Right lobe of liver (tissue), 6 donors: ENCODE measurements around the gene RRP8. TPM values are rescaled to one million over a fixed set of nuclear protein-coding genes. Genes with fewer than 3 reads are reported as not detected.
A peak's percentile ranks its signal among the peaks of the same experiment; 100 is the strongest.

ENCODE experiments used
- ATAC-seq, 4 donors: fragments of 200-7000 bp; cut with Tn5 transposase; one replicate each; pipeline ENCODE4 v1.9.1; 2020; ENCODE audit warnings: mild to moderate bottlenecking in 4 of 4, moderate library complexity in 4 of 4
- DNase-seq, 3 donors: peaks; one replicate each; pipeline ENCODE4 v3.0.0-alpha.2; 2020
- H3K27ac ChIP-seq, 3 donors: fragments of 200-600 bp; one replicate each; pipeline ENCODE4 v1.8.0; 2022
- H3K27me3 ChIP-seq, 2 donors: fragments of 200-600 bp; one replicate each; pipeline ENCODE4 v1.8.0; 2022
- H3K36me3 ChIP-seq, 4 donors: fragments of 200-600 bp; sonication (generic) in 1 of 4; one replicate each; pipeline versions ENCODE4 v1.5.1 to v1.8.0; 2017 to 2022; ENCODE audit warnings: control low read depth in 1 of 4
- H3K4me1 ChIP-seq, 4 donors: fragments of 200-600 bp; sonication (generic) in 1 of 4; one replicate each; pipeline versions ENCODE4 v1.5.1 to v1.8.0; 2017 to 2022; ENCODE audit warnings: control low read depth in 1 of 4
- H3K4me3 ChIP-seq, 3 donors: fragments of 200-600 bp; one replicate each; pipeline ENCODE4 v1.8.0; 2022
- H3K9me3 ChIP-seq, 4 donors: fragments of 200-600 bp; sonication (generic) in 1 of 4; one replicate each; pipeline versions ENCODE4 v1.5.1 to v1.8.0; 2017 to 2022; ENCODE audit warnings: control low read depth in 1 of 4
- POLR2A ChIP-seq: fragments of 450-650 bp; IDR thresholded peaks from one replicate; pipeline ENCODE4 v1.6.1; 2017; ENCODE audit warnings: antibody characterized with exemption, mild to moderate bottlenecking
- WGBS: methylation state at CpG from one replicate; pipeline ENCODE4 v1.1.6; 2018; ENCODE audit warnings: low coverage, low lambda C conversion rate; ENCODE audit not compliant: insufficient coverage; ENCODE audit errors: missing lambda C conversion rate; 5-methylcytosine and 5-hydroxymethylcytosine counted together
- intact Hi-C, 2 donors: fragments of 100-400 bp; cut with DNase I; formaldehyde crosslinking; loops; one replicate each; pipeline versions ENCODE4 v1.11.2 to v1.14.1; 2022
- total RNA-seq, 6 experiments: library from RNA; depleted of rRNA in 2 of 6; stranded (reverse); fragments of >200 nt in 2 of 6; fragmentation: NEBNext Ultra II Directional in 3 of 6; extraction: Animal tissue kit (Norgen Biotek cat#: 25700) in 3 of 6; gene quantifications; one replicate each; pipeline versions ENCODE4 v1.1.0 to v1.2.4, GENCODE V29; 2016 to 2023
- TF ChIP-seq, protein P1 (sequence below), 4 donors: fragments of 200-600 bp in 3 of 4; fragments of 450-650 bp in 1 of 4; IDR thresholded peaks; one replicate each; pipeline versions ENCODE4 v1.5.1 to v1.8.0; 2016 to 2022; ENCODE audit warnings: antibody characterized with exemption in 4 of 4, mild to moderate bottlenecking in 2 of 4
- donor health status: DM: no; HTN: yes; CAD: no.
- donor health status: DM: no; HTN: no; CAD: no.
- donor health status: DM: no; HTN: no; CAD: no.
- donor health status: DM: no; HTN: yes; CAD: no.
- donor health status: DM: no; HTN: yes; CAD: no.

RRP8 gene
- total RNA-seq, 6 experiments from 2014 or later = 11.3 to 17.1 (median 14.2) TPM

DNA sequence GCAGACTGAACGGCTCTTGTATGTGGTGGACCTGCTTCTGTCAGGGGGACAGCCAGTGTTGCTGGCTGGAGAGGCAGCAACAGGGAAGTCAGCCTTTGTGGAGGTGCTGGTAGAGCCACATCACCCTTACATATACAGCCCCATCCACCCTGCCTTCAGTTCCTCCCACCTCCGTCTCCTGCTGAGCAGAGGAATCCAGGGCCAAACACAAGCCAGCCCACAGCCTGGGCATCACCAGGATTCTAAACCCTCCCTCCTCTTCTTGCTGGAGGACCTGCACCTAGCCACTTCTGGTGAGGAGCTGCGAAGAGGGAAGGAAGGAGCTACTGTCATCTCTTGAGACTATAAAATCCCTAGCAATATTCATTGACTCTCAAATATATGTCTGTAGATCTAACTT, 54.8 kb downstream of the RRP8 start:
- no peak for TF ChIP-seq POLR2A
- TF ChIP-seq, protein P1, sequence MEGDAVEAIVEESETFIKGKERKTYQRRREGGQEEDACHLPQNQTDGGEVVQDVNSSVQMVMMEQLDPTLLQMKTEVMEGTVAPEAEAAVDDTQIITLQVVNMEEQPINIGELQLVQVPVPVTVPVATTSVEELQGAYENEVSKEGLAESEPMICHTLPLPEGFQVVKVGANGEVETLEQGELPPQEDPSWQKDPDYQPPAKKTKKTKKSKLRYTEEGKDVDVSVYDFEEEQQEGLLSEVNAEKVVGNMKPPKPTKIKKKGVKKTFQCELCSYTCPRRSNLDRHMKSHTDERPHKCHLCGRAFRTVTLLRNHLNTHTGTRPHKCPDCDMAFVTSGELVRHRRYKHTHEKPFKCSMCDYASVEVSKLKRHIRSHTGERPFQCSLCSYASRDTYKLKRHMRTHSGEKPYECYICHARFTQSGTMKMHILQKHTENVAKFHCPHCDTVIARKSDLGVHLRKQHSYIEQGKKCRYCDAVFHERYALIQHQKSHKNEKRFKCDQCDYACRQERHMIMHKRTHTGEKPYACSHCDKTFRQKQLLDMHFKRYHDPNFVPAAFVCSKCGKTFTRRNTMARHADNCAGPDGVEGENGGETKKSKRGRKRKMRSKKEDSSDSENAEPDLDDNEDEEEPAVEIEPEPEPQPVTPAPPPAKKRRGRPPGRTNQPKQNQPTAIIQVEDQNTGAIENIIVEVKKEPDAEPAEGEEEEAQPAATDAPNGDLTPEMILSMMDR (IDR thresholded peaks at IDR 0.05) = no peak
- H3K4me3 ChIP-seq = no peak overlapping the region
- no peak for DNase-seq
- H3K27ac ChIP-seq = no peak overlapping the region
- 60% methylated on average over 1 of the region's 3 CpGs for WGBS
- intact Hi-C loops = no loop called here
- H3K9me3 ChIP-seq = no peaks in the 10 kb centered on the region
- H3K27me3 ChIP-seq = no peaks in the 10 kb centered on the region
- no peaks in the 10 kb centered on the region for H3K4me1 ChIP-seq
- no peak for ATAC-seq
- H3K36me3 ChIP-seq = no peaks in the 10 kb centered on the region

DNA sequence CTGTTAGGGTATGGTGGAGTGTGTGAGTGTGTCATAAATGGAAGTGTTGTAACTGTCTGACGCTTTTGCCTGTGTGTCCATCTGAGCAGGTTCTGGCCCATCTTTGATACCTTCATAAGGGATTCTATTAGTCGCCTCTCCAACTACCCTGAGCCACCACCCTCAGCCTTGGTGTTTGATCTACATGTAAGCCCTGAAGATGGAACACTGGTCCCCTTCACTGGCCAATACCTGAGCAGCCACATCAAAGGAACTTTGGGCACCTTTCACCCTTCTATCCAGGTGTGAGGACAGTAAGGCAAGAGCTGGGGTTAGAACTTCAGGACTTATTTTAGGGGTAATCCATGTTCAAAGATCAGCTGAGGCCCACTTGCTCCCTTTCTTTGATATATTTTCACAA, 55.3 kb downstream of the RRP8 start:
- H3K27ac ChIP-seq = no peak overlapping the region
- ATAC-seq (no peak), DNase-seq (no peak)
- H3K27me3 ChIP-seq = no peaks in the 10 kb centered on the region
- TF ChIP-seq POLR2A = no peak
- H3K9me3 ChIP-seq = no peaks in the 10 kb centered on the region
- 80% methylated on average over 2 of the region's 2 CpGs for WGBS
- H3K4me3 ChIP-seq = no peak overlapping the region
- H3K4me1 ChIP-seq = no peaks in the 10 kb centered on the region
- intact Hi-C loops = no loop called here
- H3K36me3 ChIP-seq = no peaks in the 10 kb centered on the region

DNA sequence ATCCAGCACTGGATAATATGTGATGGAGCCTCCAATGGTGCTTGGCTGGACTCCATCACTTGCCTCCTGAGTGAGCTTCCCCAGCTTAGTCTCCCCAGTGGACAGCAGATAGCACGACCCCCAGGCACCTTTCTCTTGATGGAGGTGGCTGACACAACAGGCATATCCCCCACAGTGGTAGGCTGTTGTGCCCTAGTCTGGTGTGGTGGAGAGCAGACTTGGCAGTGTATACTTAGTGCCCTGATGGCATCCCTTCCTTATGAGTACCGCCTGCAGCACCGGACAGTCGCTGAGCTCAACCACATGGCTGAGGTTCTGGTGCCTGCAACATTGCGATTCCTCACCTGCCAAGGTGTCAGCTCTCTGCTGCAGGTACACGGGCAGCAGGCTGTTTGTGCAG, 56.2 kb downstream of the RRP8 start:
- no peaks in the 10 kb centered on the region for H3K4me1 ChIP-seq
- no peaks in the 10 kb centered on the region for H3K36me3 ChIP-seq
- no peak overlapping the region for H3K27ac ChIP-seq
- 86% methylated on average over 2 of the region's 6 CpGs for WGBS
- H3K27me3 ChIP-seq = no peaks in the 10 kb centered on the region
- no peak overlapping the region for H3K4me3 ChIP-seq
- no peaks in the 10 kb centered on the region for H3K9me3 ChIP-seq
- ATAC-seq = no peak
- intact Hi-C loops = no loop called here
- DNase-seq = no peak
- no peak for TF ChIP-seq POLR2A
- TF ChIP-seq, protein P1 (IDR thresholded peaks at IDR 0.05) = no peak

DNA sequence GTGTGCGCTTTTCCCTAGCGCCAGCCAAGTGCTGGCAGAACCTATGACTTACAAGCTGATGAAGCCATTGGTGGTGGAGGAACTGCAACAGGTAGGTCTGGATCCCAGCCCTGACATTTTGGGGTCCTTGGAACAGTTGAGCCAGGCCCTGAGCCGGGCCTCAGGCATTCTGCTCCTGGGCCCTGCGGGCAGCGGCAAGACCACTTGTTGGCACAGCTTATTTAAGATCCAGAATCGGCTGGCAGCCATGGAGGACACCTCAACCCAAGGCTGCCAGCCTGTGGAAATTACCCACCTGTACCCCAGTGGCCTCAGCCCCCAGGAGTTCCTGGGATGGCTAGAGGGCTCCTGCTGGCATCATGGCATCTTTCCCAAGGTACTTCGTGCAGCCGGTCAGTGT, 56.7 kb downstream of the RRP8 start:
- intact Hi-C loops = no loop called here
- no peak for ATAC-seq

DNA sequence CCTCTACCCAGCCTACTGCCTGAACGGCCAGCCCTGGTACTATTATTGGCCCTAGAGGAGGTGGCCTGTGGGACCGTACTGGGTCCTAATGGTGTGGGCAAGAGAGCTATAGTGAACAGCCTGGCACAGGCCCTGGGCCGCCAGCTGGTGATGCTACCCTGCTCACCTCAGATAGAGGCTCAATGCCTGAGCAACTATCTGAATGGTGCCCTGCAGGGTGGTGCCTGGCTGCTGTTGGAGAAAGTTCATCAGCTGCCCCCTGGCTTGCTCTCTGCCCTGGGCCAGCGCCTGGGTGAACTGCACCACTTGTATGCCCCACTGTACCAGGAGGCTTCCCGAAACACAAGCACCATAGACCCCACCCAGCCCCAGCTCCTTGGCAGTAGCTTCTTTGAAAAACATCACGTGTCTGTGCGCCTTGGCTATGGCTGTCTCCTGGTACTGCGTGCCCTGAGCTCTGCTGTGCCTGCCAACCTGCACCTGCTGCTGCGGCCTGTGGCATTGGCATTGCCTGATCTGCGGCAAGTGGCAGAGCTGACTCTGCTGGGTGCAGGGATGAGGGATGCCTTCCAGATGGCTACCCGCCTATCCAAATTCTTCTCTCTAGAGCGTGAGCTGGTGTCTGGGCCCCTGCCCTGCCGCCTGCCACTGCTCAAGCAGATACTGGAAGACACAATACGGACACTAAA, 57.4 kb downstream of the RRP8 start:
- H3K27ac ChIP-seq = no peak overlapping the region
- H3K36me3 ChIP-seq = no peaks in the 10 kb centered on the region
- no peak overlapping the region for H3K4me3 ChIP-seq
- WGBS = 100% methylated on average over 1 of the region's 14 CpGs
- intact Hi-C loops = no loop called here
- peak in 2 of 4 donors; percentile 8 to 13 for ATAC-seq
- H3K9me3 ChIP-seq = no peaks in the 10 kb centered on the region
- H3K4me1 ChIP-seq = no peaks in the 10 kb centered on the region
- DNase-seq = no peak
- TF ChIP-seq, protein P1 (IDR thresholded peaks at IDR 0.05) = no peak
- TF ChIP-seq POLR2A = no peak
- no peaks in the 10 kb centered on the region for H3K27me3 ChIP-seq

More for the DNA sequence above, 56.7 kb downstream of the RRP8 start:
- Histone ChIP-seq H3K27me3 (no peaks in the 10 kb centered on the region), H3K27ac (no peak overlapping the region), H3K4me3 (no peak overlapping the region), H3K36me3 (no peaks in the 10 kb centered on the region), H3K4me1 (no peaks in the 10 kb centered on the region), H3K9me3 (no peaks in the 10 kb centered on the region)
- WGBS = no CpG with 5 or more reads among the region's 8 CpGs
- DNase-seq = no peak
- no peak for TF ChIP-seq POLR2A
- TF ChIP-seq, protein P1 (IDR thresholded peaks at IDR 0.05) = no peak

Other genes with a start within 250 kb of the RRP8 start
- 10 to 100 TPM; 45.3 to 77.9 (median 57.3) TPM for gene SMPD1, start 213.1 kb downstream of the RRP8 start, total RNA-seq
- 1 to 10 TPM; 3.3 to 5.6 (median 3.8) TPM for gene APBB1, start 184.5 kb downstream of the RRP8 start, total RNA-seq
- gene HPX, start 162.6 kb downstream of the RRP8 start, total RNA-seq = 1,000 to 10,000 TPM; 3,555 to 5,250 (median 4,456) TPM
- 1 to 10 TPM; 5.0 to 8.9 (median 6.7) TPM for gene TRIM3, start 129.7 kb downstream of the RRP8 start, total RNA-seq
- gene ARFIP2, start 122.3 kb downstream of the RRP8 start, total RNA-seq = 10 to 100 TPM; 14.6 to 33.3 (median 23.1) TPM
- gene TIMM10B, start 122.1 kb downstream of the RRP8 start, total RNA-seq = 10 to 100 TPM; 10.3 to 33.9 (median 14.1) TPM
- 10 to 100 TPM in 1 of 6 experiments, 1 to 10 TPM in 5; 1.9 to 10.3 (median 6.1) TPM for gene DNHD1, start 106.3 kb downstream of the RRP8 start, total RNA-seq
- 10 to 100 TPM; 33.4 to 79.9 (median 55.0) TPM for gene ILK, start 158 bp upstream of the RRP8 start, total RNA-seq
- 10 to 100 TPM; 47.3 to 81.9 (median 60.4) TPM for gene TAF10, start 8.6 kb upstream of the RRP8 start, total RNA-seq
- gene TPP1, start 15.8 kb upstream of the RRP8 start, total RNA-seq = 100 to 1,000 TPM in 2 of 6 experiments, 10 to 100 TPM in 4; 62.5 to 159 (median 81.0) TPM
- 1 to 10 TPM; 1.8 to 9.2 (median 4.1) TPM for gene DCHS1, start 52.2 kb upstream of the RRP8 start, total RNA-seq
- 10 to 100 TPM; 10.7 to 21.6 (median 17.3) TPM for gene MRPL17, start 79.7 kb upstream of the RRP8 start, total RNA-seq
- gene OR2AG2, start 168.4 kb upstream of the RRP8 start, total RNA-seq = under 1 TPM in 1 of 6 experiments, not detected in 5; 0.07 TPM
- gene OR2AG1, start 179.4 kb upstream of the RRP8 start, total RNA-seq = not detected
- under 1 TPM in 2 of 6 experiments, not detected in 4; 0.04 to 0.49 TPM for gene OR6A2, start 196.1 kb upstream of the RRP8 start, total RNA-seq
- not detected for gene OR10A5, start 242.1 kb upstream of the RRP8 start, total RNA-seq